ENCODE measurements around the gene ERMP1. TPM values are rescaled to one million over a fixed set of nuclear protein-coding genes. Genes with fewer than 3 reads are reported as not detected.
"Not testable (repeated sequence)": the region's sequence is repeated elsewhere in the genome, so short reads cannot be mapped to it uniquely, and the experiment has no call there.

Gene ERMP1
- total RNA-seq, 1 experiment from 2014 or later, result 5.9 TPM

GRCh38 chr9:5779705-5780218, 53.2 kb downstream of the ERMP1 start:
- DNase-seq (ENCODE audit: low spot score), result not testable (repeated sequence)

DNA sequence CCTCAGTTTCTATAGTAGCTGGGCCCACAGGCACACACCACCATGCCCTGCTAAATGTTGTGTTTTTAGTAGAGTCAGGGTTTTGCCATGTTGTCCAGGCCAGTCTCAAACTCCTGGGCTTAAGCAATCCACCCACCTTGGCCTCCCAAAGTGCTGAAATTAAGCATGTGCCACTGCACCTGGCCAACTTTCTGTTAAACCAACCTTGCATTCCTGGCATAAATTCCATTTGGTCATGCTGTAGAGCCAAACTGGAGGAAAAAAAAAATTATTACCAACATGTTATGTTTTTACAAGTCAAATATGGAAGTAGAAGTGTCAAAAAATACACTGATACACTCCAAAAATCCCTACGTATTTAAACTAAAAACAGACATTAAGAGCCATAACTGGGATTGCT, 54.1 kb downstream of the ERMP1 start:
- no peak for DNase-seq (ENCODE audit: low spot score)

DNA sequence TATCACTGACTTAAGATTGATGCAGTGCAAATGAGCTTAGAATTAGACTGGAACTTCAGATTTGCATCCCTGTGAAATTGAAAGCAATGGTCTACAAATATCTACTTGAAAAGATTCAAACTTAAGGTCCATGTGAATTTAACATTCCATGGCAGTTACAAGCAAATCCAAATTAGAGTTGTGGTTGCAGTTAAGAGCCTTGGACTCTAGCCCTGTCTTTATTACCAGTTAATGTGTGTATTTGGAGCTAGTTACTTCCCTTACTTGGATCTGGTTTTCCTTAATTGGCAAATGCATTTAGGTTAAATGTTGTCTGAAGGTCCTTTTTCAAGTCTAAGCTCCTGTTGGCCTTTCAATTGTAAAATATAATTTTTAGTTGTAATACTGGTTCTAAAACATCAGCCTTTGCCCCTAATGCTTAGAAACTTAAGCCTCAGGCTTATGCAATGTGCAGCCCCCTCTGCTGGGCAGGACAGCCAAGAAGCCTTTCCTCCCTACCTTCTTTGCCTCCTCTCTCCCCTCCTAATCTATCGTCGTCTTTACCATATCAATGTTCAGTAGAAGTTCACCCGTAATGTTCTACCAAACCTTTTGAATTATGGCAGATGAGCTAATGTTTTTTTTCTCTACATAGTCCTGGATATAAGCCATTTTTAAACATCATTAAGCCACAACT, 59.5 kb downstream of the ERMP1 start:
- DNase-seq (ENCODE audit: low spot score), result no peak

DNA sequence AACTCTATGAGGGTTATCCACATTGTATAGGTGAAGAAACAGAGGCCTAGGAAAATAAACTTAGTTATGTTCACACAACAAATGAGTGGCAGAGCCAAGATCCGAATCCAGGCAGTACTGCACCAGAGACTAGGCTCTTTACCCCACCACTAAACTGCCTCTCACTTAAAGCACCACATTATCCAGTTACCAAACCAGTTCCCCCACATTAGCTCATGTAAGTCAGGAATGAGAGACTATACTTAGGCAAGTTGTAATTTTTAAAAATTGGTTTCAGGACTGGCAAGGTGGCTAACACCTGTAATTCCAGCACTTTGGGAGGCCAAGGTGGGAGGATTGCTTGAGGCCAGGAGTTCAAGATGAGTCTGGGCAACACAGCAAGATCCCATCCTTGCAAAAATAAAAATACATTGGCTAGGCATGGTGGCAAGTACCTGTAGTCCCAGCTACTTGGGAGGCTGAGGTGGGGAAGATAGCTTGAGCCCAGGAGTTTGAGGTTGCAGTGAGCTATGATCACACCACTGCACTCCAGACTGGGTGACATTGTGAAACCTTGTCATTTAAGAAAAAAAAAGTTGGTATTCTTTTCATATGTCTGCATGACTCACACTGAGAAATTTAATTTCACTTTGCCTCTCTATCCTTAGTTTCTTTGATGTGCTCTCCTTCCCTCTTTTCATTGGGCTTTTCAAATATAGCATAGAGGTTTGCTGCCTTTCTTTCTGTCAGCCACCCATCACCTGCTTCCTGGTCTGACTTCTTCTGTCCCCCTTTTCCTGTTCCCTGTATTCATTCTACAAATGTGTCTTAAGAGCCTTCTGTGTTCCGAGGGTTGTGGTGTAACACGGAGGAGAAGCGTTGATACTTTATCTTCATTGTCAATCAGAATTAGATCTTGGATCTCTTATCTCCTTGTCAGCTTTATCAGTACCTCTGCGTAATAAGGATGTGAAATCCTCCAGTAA, 64.7 kb downstream of the ERMP1 start:
- DNase-seq (ENCODE audit: low spot score), result no peak

GRCh38 chr9:5764130-5764868, 68.6 kb downstream of the ERMP1 start:
- no peak for DNase-seq (ENCODE audit: low spot score)

GRCh38 chr9:5762421-5762820, 70.5 kb downstream of the ERMP1 start:
- DNase-seq (ENCODE audit: low spot score), result no peak

- no peak for DNase-seq (ENCODE audit: low spot score)
These were observed 72.6 kb downstream of the ERMP1 start for GRCh38 chr9:5760338-5760737.

DNA sequence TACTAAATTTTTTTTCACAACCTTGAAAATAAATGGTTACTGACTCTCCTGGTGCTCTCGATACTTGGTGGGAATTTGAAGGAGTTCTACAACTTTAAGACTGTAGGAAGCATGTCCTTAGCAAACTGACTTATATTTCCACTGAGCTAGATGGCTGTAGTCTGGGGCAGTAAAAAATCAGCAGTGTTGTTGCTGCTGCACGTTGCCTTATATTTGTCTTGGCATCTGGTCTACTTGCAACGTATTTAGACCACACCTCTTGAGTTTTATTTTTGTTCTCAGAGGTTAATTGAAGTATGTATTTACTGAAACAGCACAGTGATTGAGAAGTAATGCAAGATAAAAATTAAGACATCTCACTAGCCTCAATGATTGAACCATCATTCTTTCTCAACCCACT, 76.3 kb downstream of the ERMP1 start:
- no peak for DNase-seq (ENCODE audit: low spot score)

- no peak for DNase-seq (ENCODE audit: low spot score)
These were observed 82.3 kb downstream of the ERMP1 start for GRCh38 chr9:5750569-5750968.

GRCh38 chr9:5749306-5749705, 83.6 kb downstream of the ERMP1 start:
- DNase-seq (ENCODE audit: low spot score), result no peak

GRCh38 chr9:5748438-5748837, 84.5 kb downstream of the ERMP1 start:
- DNase-seq (ENCODE audit: low spot score), result no peak

- DNase-seq (ENCODE audit: low spot score), result no peak
These were observed 89.8 kb downstream of the ERMP1 start for GRCh38 chr9:5743109-5743508.

- DNase-seq (ENCODE audit: low spot score), result no peak
These were observed 96.2 kb downstream of the ERMP1 start for GRCh38 chr9:5736563-5737346.

DNA sequence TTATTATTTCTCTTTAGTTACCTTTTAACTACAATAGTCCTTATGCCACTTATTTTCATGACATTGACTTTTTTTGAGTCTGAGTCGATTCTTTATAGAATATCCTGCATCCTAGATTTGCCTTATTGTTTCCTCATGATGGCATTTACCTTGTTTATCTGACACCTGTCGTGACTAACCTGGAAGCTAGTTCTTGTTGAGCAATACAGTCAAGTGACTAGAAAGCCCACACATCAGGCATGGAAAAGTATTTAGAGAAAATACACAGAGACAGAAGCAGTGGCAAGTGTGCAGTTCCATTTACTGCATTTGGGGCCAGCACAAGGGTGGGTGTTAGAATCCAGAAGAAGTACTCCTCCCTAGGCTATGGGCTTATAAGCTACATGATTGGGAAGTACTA, 97.8 kb downstream of the ERMP1 start:
- no peak for DNase-seq (ENCODE audit: low spot score)

Other genes starting within 250 kb of the ERMP1 start
- 7.3 and 10.1 TPM in 2 replicates for gene RIC1, start 204.0 kb downstream of the ERMP1 start, total RNA-seq (2014; rRNA removed; shearing (Covaris generic))
- not detected in 2 replicates for gene MLANA, start 57.8 kb upstream of the ERMP1 start, total RNA-seq (2014; rRNA removed; shearing (Covaris generic))
- 12.9 and 17.4 TPM in 2 replicates for gene RANBP6, start 182.5 kb upstream of the ERMP1 start, total RNA-seq (2014; rRNA removed; shearing (Covaris generic))